Measurements from ENCODE around the gene NT5C2.

The NT5C2 gene

GRCh38 chr10:103193107-103193819 lies at the start of gene NT5C2:
TSS of gene NT5C2 (minus strand) at chr10:103193272. CDS start at chr10:103174958, 18,314 bp downstream.
- no peak for TF ChIP-seq CTCF (IDR thresholded peaks at IDR 0.05)

DNA sequence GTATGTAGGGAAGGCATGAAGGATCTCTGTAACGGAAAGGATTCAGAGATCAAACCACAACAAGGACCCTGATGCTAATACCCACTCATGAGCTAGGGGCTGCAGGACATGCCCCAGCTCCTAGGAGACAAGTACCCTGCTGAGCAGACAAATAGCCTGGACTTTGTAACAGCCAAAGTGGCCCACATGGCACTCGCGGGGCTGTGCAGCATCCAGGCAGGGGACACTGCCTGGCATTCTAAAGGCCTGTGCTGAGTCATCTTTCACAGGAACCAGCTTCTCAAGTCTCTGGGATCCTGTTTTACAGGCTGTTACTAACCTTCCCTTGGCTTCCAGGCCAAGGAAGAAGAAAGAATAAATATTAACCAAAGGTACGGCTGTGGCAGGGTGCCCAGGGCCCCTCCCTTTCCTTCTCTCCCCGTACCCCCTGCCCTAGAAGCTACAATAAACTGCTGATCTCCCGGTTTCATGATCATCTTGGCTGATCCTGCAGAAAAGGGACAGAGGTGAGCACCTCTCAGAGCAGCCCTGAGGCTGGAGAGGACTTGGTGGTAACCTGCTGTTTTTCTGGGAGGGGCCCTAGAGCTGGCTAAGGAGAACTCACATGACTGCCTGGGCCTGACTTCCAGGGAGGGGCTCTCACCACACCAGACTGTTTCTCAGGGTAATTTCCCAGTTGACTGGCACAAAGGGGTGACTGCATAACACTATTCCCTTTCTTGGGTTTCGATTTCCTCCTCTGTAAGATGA lies 48.4 kb upstream of the NT5C2 start:
- TF ChIP-seq CTCF (IDR thresholded peaks at IDR 0.05) = no peak

DNA sequence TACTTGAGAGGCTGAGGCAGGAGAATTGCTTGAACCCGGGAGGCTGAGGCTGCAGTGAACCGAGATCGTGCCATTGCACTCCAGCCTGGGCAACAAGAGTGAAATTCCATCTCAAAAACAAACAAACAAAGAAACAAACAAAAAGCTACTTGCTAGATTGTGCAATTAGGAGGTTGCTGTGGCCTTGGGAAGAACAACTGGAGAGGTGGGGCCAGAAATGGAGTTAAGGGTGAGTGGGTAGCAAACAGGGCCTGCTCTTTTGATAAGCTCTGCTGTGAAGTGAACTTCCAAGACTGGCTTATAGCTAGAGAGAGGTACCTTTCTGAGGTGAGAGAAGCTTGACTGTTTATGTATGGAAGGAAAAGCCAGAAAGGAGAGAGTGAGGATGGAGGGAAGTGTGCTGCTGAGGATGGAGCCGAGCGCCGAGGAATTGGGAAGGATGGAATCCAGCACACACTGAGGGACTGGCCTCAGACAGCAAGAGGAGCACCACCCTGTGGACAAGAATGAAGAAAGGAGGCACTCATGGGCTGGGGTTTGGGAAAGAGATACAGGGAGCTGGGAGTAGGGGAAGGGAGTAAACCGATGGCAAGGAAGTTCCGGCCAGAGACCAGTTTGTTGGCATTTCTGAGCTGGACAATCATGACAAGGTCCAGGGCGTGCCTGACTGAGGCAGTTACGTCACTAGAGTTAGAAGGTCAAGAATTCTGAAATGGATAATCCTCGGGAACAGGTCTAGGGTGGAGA lies 45.6 kb upstream of the NT5C2 start:
- TF ChIP-seq CTCF (IDR thresholded peaks at IDR 0.05) = no peak

- no peak for TF ChIP-seq CTCF (IDR thresholded peaks at IDR 0.05)
Observed at GRCh38 chr10:103235775-103236174, 42.7 kb upstream of the NT5C2 start.

GRCh38 chr10:103232772-103233488 lies 39.9 kb upstream of the NT5C2 start:
- TF ChIP-seq CTCF (IDR thresholded peaks at IDR 0.05) = no peak

- TF ChIP-seq CTCF (IDR thresholded peaks at IDR 0.05) = no peak
Observed at GRCh38 chr10:103232131-103232673, 39.1 kb upstream of the NT5C2 start.

DNA sequence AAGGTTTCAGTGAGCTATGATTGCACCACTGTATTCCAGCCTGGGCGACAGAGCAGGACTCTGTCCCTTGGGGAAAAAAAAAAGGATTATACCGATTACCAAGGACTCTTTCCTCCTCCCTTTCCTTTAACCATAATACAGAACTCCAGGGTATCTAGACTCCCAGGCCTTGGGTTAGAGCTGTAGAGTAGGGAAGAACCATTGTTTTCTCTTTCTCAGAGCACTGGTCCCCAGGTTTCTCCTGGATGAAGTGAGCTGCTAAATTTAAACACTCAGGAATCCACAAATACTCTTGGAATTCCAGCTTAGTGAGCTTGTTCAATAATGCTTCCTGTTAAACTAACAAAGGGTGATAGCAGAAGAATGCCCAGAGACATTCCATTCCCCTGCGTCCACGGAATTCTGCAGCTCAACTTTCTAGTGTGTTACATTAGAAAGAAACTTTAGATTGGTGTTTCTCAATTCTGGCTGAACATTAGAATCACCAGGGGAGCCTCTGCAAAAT lies 38.0 kb upstream of the NT5C2 start:
- no peak for TF ChIP-seq CTCF (IDR thresholded peaks at IDR 0.05)

Measured in LNCAP (cell line).